SK-N-SH treated with all-trans-retinoic acid at 6 μM for 48 hours (cell line): ENCODE results near the gene LTBP2.

Experiments
- RARB ChIP-seq: fragments of 250-450 bp; sonication (Bioruptor Pico); IDR thresholded peaks from 2 replicates; pipeline ENCODE4 v1.8.0; 2021; ENCODE audit warnings: mild to moderate bottlenecking, moderate library complexity
- ZFP30 ChIP-seq: fragments of 450-650 bp; formaldehyde crosslinking; IDR thresholded peaks from 2 replicates; pipeline ENCODE4 v1.5.0; 2022; ENCODE audit warnings: mild to moderate bottlenecking, moderate library complexity

DNA sequence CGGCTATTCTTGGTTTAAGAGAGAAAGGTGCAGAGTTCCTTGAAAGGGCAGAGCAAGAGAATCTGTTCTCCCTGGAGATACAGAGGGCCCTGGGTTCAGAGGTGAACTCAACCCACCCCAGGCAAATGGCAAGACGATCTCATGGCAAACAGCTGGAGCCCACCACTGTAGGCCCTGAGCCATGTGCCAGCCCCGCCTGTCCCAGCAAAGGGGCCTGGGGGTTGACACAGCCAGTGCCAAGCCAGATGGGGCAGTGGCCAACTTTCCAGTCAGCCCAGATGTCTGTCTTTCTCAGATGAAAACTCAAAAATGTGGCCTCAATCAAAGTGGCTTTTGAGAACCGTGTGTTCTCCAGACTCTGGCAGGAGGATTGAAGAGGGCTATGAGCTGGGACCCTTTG lies 66.7 kb downstream of the LTBP2 start:
- TF ChIP-seq ZFP30 (CRISPR knock-in tag) (no peak), RARB (no peak)
